H1 (cell line): ENCODE measurements around the gene ESRRB. TPM values are rescaled to one million over a fixed set of nuclear protein-coding genes. Genes with fewer than 3 reads are reported as not detected.

Experiments used
- CTCF ChIA-PET: fragments of 300-600 bp; sonication (Branson Sonifier 250); formaldehyde crosslinking; loops from one replicate; lab custom pipeline; 2021; ENCODE audit not compliant: partially characterized antibody; lab: Charles Lee
- POLR2A ChIA-PET: fragments of 300-600 bp; sonication (Branson Sonifier 250); formaldehyde crosslinking; loops from one replicate; lab custom pipeline; 2021; ENCODE audit warnings: inconsistent platforms; ENCODE audit not compliant: partially characterized antibody; lab: Charles Lee
- DNase-seq, 2 experiments: peaks; one replicate each; pipeline versions ENCODE4 v3.0.0 to v3.0.0-alpha.2; 2010 to 2022; ENCODE audit warnings: low spot score in 2 of 2, low read depth in 1 of 2, mixed read lengths in 1 of 2
- FAIRE-seq: peaks from 2 replicates; lab custom pipeline; 2011; peaks lifted over from hg19 to GRCh38; lab: Jason Lieb, UNC
- H2AFZ ChIP-seq: 2 replicates; pipeline ENCODE4 v1.8.1; 2012; ENCODE audit warnings: low read length, inconsistent platforms
- H2AK5ac ChIP-seq: 2 replicates; pipeline ENCODE4 v1.6.1; 2013; ENCODE audit warnings: low read depth, low read length
- H2BK120ac ChIP-seq: replicated peaks from 2 replicates; pipeline ENCODE3; 2013; ENCODE audit warnings: low read depth, low read length, inconsistent platforms
- H2BK12ac ChIP-seq: 2 replicates; pipeline ENCODE4 v1.6.1; 2013; ENCODE audit warnings: low read depth, low read length
- H2BK15ac ChIP-seq: 2 replicates; pipeline ENCODE4 v1.6.1; 2013; ENCODE audit warnings: low read length
- H2BK20ac ChIP-seq: 2 replicates; pipeline ENCODE4 v1.6.1; 2013; ENCODE audit warnings: low read length
- H2BK5ac ChIP-seq: 2 replicates; pipeline ENCODE4 v1.6.1; 2013; ENCODE audit warnings: low read depth, low read length
- H3K14ac ChIP-seq: 2 replicates; pipeline ENCODE4 v1.6.1; 2013; ENCODE audit warnings: inconsistent platforms; ENCODE audit not compliant: insufficient read length
- H3K18ac ChIP-seq: 2 replicates; pipeline ENCODE4 v1.6.1; 2013; ENCODE audit warnings: low read length; ENCODE audit errors: extremely low read depth
- H3K23ac ChIP-seq: 2 replicates; pipeline ENCODE4 v1.6.1; 2013; ENCODE audit warnings: inconsistent platforms; ENCODE audit not compliant: insufficient read length
- H3K23me2 ChIP-seq: 2 replicates; pipeline ENCODE4 v1.6.1; 2013; ENCODE audit warnings: low read depth, low read length
- H3K27ac ChIP-seq: 2 replicates; pipeline ENCODE4 v1.6.1; 2011; ENCODE audit warnings: low read depth, low read length, inconsistent platforms
- H3K27me3 ChIP-seq, 4 experiments: replicated peaks in 1 of 4; 1 replicate in 1 of 4; 2 replicates in 3 of 4; pipeline versions ENCODE4 v1.6.1 to v1.8.1; 2011 to 2013; ENCODE audit warnings: low read length in 3 of 4, mild to moderate bottlenecking in 3 of 4, inconsistent platforms in 2 of 4, mixed read lengths in 2 of 4, moderate library complexity in 1 of 4; ENCODE audit not compliant: control insufficient read depth in 3 of 4, insufficient read depth in 3 of 4; ENCODE audit errors: extremely low read depth in 1 of 4
- H3K36me3 ChIP-seq, 4 experiments: 2 replicates each; pipeline versions ENCODE4 v1.6.1 to v1.8.1; 2011 to 2013; ENCODE audit warnings: mild to moderate bottlenecking in 4 of 4, low read length in 3 of 4, moderate library complexity in 2 of 4, control low read depth in 1 of 4, inconsistent platforms in 1 of 4; ENCODE audit not compliant: insufficient read depth in 4 of 4, control insufficient read depth in 2 of 4
- H3K4ac ChIP-seq: replicated peaks from 2 replicates; pipeline ENCODE3; 2013; ENCODE audit warnings: low read length, low read depth, mixed read lengths, inconsistent platforms; ENCODE audit not compliant: insufficient read length
- H3K4me1 ChIP-seq, 4 experiments: replicated peaks in 1 of 4; 1 replicate in 1 of 4; 2 replicates in 3 of 4; pipeline versions ENCODE4 v1.6.1 to v1.8.1; 2011 to 2013; ENCODE audit warnings: low read length in 3 of 4, inconsistent platforms in 2 of 4, mixed read lengths in 1 of 4; ENCODE audit not compliant: insufficient read depth in 4 of 4, control insufficient read depth in 3 of 4
- H3K4me2 ChIP-seq, 2 experiments: 2 replicates each; pipeline versions ENCODE4 v1.6.1 to v1.8.1; 2011 to 2013; ENCODE audit warnings: low read depth in 2 of 2, low read length in 2 of 2, control low read depth in 1 of 2, inconsistent platforms in 1 of 2, mild to moderate bottlenecking in 1 of 2; ENCODE audit not compliant: insufficient read depth in 1 of 2
- H3K4me3 ChIP-seq, 4 experiments: fragments of 200-600, 300-600 bp in 1 of 4; sonication (generic), shearing (Covaris generic), sonication (Bioruptor Twin) in 1 of 4; 2 replicates each; pipeline versions ENCODE4 v1.5.1 to v1.8.1; 2011 to 2016; ENCODE audit warnings: low read length in 4 of 4, low read depth in 3 of 4, control low read depth in 2 of 4, inconsistent platforms in 2 of 4, mild to moderate bottlenecking in 2 of 4, mixed read lengths in 1 of 4, moderate library complexity in 1 of 4; ENCODE audit not compliant: insufficient read depth in 2 of 4; ENCODE audit errors: extremely low read depth in 1 of 4
- H3K56ac ChIP-seq: replicated peaks from 2 replicates; pipeline ENCODE3; 2013; ENCODE audit warnings: low read depth, mild to moderate bottlenecking, mixed read lengths, low read length, inconsistent platforms; ENCODE audit not compliant: insufficient read length
- H3K79me1 ChIP-seq: 2 replicates; pipeline ENCODE4 v1.6.1; 2013; ENCODE audit warnings: low read depth, low read length, control low read depth
- H3K79me2 ChIP-seq, 2 experiments: 2 replicates each; pipeline versions ENCODE4 v1.6.1 to v1.8.1; 2012 to 2013; ENCODE audit warnings: low read length in 2 of 2, mild to moderate bottlenecking in 2 of 2, inconsistent platforms in 1 of 2; ENCODE audit not compliant: insufficient read depth in 2 of 2, control insufficient read depth in 1 of 2
- H3K9ac ChIP-seq, 4 experiments: replicated peaks in 1 of 4; 1 replicate in 1 of 4; 2 replicates in 3 of 4; pipeline versions ENCODE4 v1.6.1 to v1.8.1; 2011 to 2013; ENCODE audit warnings: low read depth in 3 of 4, low read length in 3 of 4, control low read depth in 2 of 4, mild to moderate bottlenecking in 2 of 4, moderate library complexity in 2 of 4, inconsistent platforms in 1 of 4; ENCODE audit errors: extremely low read depth in 1 of 4
- H3K9me3 ChIP-seq, 2 experiments: 2 replicates each; pipeline versions ENCODE4 v1.6.1 to v1.8.1; 2012 to 2013; ENCODE audit warnings: mild to moderate bottlenecking in 2 of 2, moderate library complexity in 2 of 2, control low read depth in 1 of 2, inconsistent platforms in 1 of 2, low read depth in 1 of 2, low read length in 1 of 2, mixed read lengths in 1 of 2; ENCODE audit not compliant: insufficient read depth in 2 of 2
- H4K20me1 ChIP-seq, 2 experiments: replicated peaks in 1 of 2; 2 replicates each; pipeline versions ENCODE3 to v1.8.1; 2011 to 2013; ENCODE audit warnings: inconsistent platforms in 2 of 2, low read length in 2 of 2, mild to moderate bottlenecking in 1 of 2; ENCODE audit not compliant: insufficient read depth in 2 of 2, control insufficient read depth in 1 of 2
- H4K5ac ChIP-seq: 2 replicates; pipeline ENCODE4 v1.6.1; 2013; ENCODE audit warnings: low read length, low read depth, mixed read lengths, inconsistent platforms; ENCODE audit not compliant: insufficient read length
- H4K8ac ChIP-seq: 2 replicates; pipeline ENCODE4 v1.8.0; 2013; ENCODE audit warnings: mild to moderate bottlenecking, moderate library complexity, low read length, inconsistent platforms; ENCODE audit not compliant: insufficient read depth; ENCODE audit errors: extremely low read depth
- H4K91ac ChIP-seq: replicated peaks from 2 replicates; pipeline ENCODE3; 2013; ENCODE audit warnings: low read length, mixed read lengths, inconsistent platforms; ENCODE audit not compliant: insufficient read length
- BCL11A ChIP-seq, 2 experiments: IDR thresholded peaks; one replicate each; pipeline ENCODE4 v1.6.1; 2011; ENCODE audit warnings: low read depth in 2 of 2, low read length in 2 of 2, mild to moderate bottlenecking in 2 of 2
- SRF ChIP-seq: IDR thresholded peaks from 2 replicates; pipeline ENCODE4 v1.6.1; 2011; ENCODE audit warnings: mild to moderate bottlenecking, low read depth, low read length, moderate library complexity
- whole genome bisulfite sequencing, 2 experiments: shearing (Covaris generic) in 1 of 2; methylation state at CpG; one replicate each; pipeline versions ENCODE4 v1.1.6 to v1.1.7; 2013 to 2015; ENCODE audit warnings: low lambda C conversion rate in 2 of 2, mixed read lengths in 2 of 2, inconsistent platforms in 1 of 2, low coverage in 1 of 2, missing lambda C conversion rate in 1 of 2; ENCODE audit not compliant: insufficient replicate concordance in 2 of 2, insufficient coverage in 1 of 2, insufficient read length in 1 of 2; ENCODE audit errors: extremely low coverage in 1 of 2, missing lambda C conversion rate in 1 of 2; 5-methylcytosine and 5-hydroxymethylcytosine counted together
- polyA plus RNA-seq, 7 experiments: library from polyadenylated mRNA; depleted of rRNA in 3 of 7; stranded (reverse) in 5 of 7; unstranded in 2 of 7; fragments of >200 nt in 5 of 7; fragments of 200-250 nt in 2 of 7; gene quantifications; 1 replicate in 5 of 7; 2 replicates in 1 of 7; 4 replicates in 1 of 7; pipeline versions ENCODE4 v1.2.1 to v1.2.3, GENCODE V29; 2011 to 2013; ENCODE audit warnings: missing spikeins in 2 of 7, mixed read lengths in 2 of 7
- total RNA-seq: library from RNA; stranded (reverse); fragmentation: NEBNext Ultra II Directional; extraction: Animal tissue kit (Norgen Biotek cat#: 25700); gene quantifications from 2 replicates; pipeline ENCODE4 v1.2.1, GENCODE V29; 2021

ESRRB gene
- total and polyA plus RNA-seq, 2 of the 8 experiments (the other 6 are each of a cell fraction or from before 2014, with no cell fraction given): 0.29 to 0.45 TPM

GRCh38 chr14:76500011-76500410 is 124.1 kb downstream of the ESRRB start:
- no peak overlapping the region for H2BK5ac ChIP-seq
- H3K4me2 ChIP-seq: no peak overlapping the region
- H3K23me2 ChIP-seq: no peaks in the 10 kb centered on the region
- DNase-seq (no peak), FAIRE-seq (no peak)
- H3K9ac ChIP-seq: no peak overlapping the region
- no peak for TF ChIP-seq SRF
- TF ChIP-seq BCL11A (IDR thresholded peaks at IDR 0.05; ENCODE audit: low read depth in 2 of 2, low read length in 2 of 2): no peak
- H3K27me3 ChIP-seq: no peaks in the 10 kb centered on the region; a peak in 1 of 7 replicates
- H4K20me1 ChIP-seq: no peaks in the 10 kb centered on the region
- no peak overlapping the region for H3K56ac ChIP-seq
- H3K14ac ChIP-seq: no peak overlapping the region
- no peak overlapping the region for H2BK15ac ChIP-seq
- no peak overlapping the region for H2BK20ac ChIP-seq
- H2AFZ ChIP-seq: no peak overlapping the region
- H2BK12ac ChIP-seq: no peak overlapping the region
- H3K79me2 ChIP-seq: no peaks in the 10 kb centered on the region
- no peak overlapping the region for H3K4me3 ChIP-seq
- no peaks in the 10 kb centered on the region for H3K4me1 ChIP-seq
- ChIA-PET CTCF (interaction anchor here (0.6 to 6.9 kb wide), 9 partner anchors 10 to 182 kb away, joined by 3 to 87 read pairs (median 15); no protein-coding TSS in a partner anchor), POLR2A (no interaction called here)
- H2AK5ac ChIP-seq: no peak overlapping the region
- no peaks in the 10 kb centered on the region for H3K79me1 ChIP-seq
- H3K9me3 ChIP-seq: no peaks in the 10 kb centered on the region
- WGBS, 2 experiments: 96% methylated on average over 6 of the region's 6 CpGs; no CpG with 5 or more reads in 1 of the 2 experiments
- H3K36me3 ChIP-seq: no peaks in the 10 kb centered on the region; a peak in 1 of 8 replicates
- H3K4ac ChIP-seq: no peak overlapping the region
- H4K8ac ChIP-seq: no peak overlapping the region
- no peak overlapping the region for H4K91ac ChIP-seq
- H3K23ac ChIP-seq: no peak overlapping the region
- no peak overlapping the region for H3K18ac ChIP-seq
- no peak overlapping the region for H3K27ac ChIP-seq
- H4K5ac ChIP-seq: no peak overlapping the region
- no peak overlapping the region for H2BK120ac ChIP-seq
